SK-N-SH treated with all-trans-retinoic acid at 6 μM for 48 hours (cell line): ENCODE data around the gene CPA5.

Source experiments
- ATAC-seq: fragments of 200-7000 bp; cut with Tn5 transposase; 3 replicates; pipeline ENCODE4 v1.9.1; 2020; ENCODE audit warnings: mild to moderate bottlenecking, moderate library complexity
- ARNTL ChIP-seq: fragments of 450-650 bp; formaldehyde crosslinking; IDR thresholded peaks from 2 replicates; pipeline ENCODE4 v1.5.0; 2020; ENCODE audit warnings: low read depth, mild to moderate bottlenecking, moderate library complexity, borderline replicate concordance
- BACH2 ChIP-seq: fragments of 250-450 bp; sonication (Bioruptor Pico); IDR thresholded peaks from 2 replicates; pipeline ENCODE4 v1.9.0; 2021; ENCODE audit warnings: mild to moderate bottlenecking, borderline replicate concordance
- ESRRG ChIP-seq: fragments of 250-450 bp; sonication (Bioruptor Pico); IDR thresholded peaks from 2 replicates; pipeline ENCODE4 v1.6.1; 2021; ENCODE audit warnings: mild to moderate bottlenecking
- GLIS3 ChIP-seq: fragments of 250-450 bp; sonication (Bioruptor Pico); IDR thresholded peaks from 2 replicates; pipeline ENCODE4 v1.5.0; 2020; ENCODE audit warnings: mild to moderate bottlenecking, moderate library complexity
- PPARA ChIP-seq: fragments of 250-450 bp; sonication (Bioruptor Pico); IDR thresholded peaks from 2 replicates; pipeline ENCODE4 v1.5.0; 2020; ENCODE audit warnings: mild to moderate bottlenecking, borderline replicate concordance
- TCF4 ChIP-seq: fragments of 250-450 bp; sonication (Bioruptor Pico); IDR thresholded peaks from 2 replicates; pipeline ENCODE4 v1.8.0; 2021; ENCODE audit warnings: mild to moderate bottlenecking, moderate library complexity, borderline replicate concordance
- ZFP3 ChIP-seq: fragments of 250-450 bp; sonication (Bioruptor Pico); IDR thresholded peaks from 2 replicates; pipeline ENCODE4 v1.5.0; 2020; ENCODE audit warnings: mild to moderate bottlenecking, moderate library complexity
- ZFP30 ChIP-seq: fragments of 450-650 bp; formaldehyde crosslinking; IDR thresholded peaks from 2 replicates; pipeline ENCODE4 v1.5.0; 2022; ENCODE audit warnings: mild to moderate bottlenecking, moderate library complexity
- ZNF565 ChIP-seq: fragments of 450-650 bp; formaldehyde crosslinking; conservative IDR thresholded peaks from 2 replicates; pipeline ENCODE4 v1.5.0; 2020; ENCODE audit warnings: low read depth, mild to moderate bottlenecking, moderate library complexity
- ZNF8 ChIP-seq: fragments of 450-650 bp; formaldehyde crosslinking; IDR thresholded peaks from 2 replicates; pipeline ENCODE4 v1.5.0; 2020; ENCODE audit warnings: mild to moderate bottlenecking, moderate library complexity
- TF ChIP-seq, protein P1 (sequence below): fragments of 250-450 bp; sonication (Bioruptor Pico); IDR thresholded peaks from 2 replicates; pipeline ENCODE4 v1.8.0; 2020; ENCODE audit warnings: mild to moderate bottlenecking, moderate library complexity, borderline replicate concordance
- TF ChIP-seq, protein P2 (sequence below): fragments of 250-450 bp; sonication (Bioruptor Pico); IDR thresholded peaks from 2 replicates; pipeline ENCODE4 v1.5.0; 2020; ENCODE audit warnings: mild to moderate bottlenecking, moderate library complexity
- TF ChIP-seq, protein P3 (sequence below): fragments of 250-450 bp; sonication (Bioruptor Pico); IDR thresholded peaks from 2 replicates; pipeline ENCODE4 v1.5.1; 2021; ENCODE audit warnings: mild to moderate bottlenecking, moderate library complexity
- TF ChIP-seq, protein P4 (sequence below): fragments of 250-450 bp; sonication (Bioruptor Pico); IDR thresholded peaks from 2 replicates; pipeline ENCODE4 v1.8.0; 2021; ENCODE audit warnings: low read depth, mild to moderate bottlenecking, moderate library complexity, borderline replicate concordance

The CPA5 gene

DNA sequence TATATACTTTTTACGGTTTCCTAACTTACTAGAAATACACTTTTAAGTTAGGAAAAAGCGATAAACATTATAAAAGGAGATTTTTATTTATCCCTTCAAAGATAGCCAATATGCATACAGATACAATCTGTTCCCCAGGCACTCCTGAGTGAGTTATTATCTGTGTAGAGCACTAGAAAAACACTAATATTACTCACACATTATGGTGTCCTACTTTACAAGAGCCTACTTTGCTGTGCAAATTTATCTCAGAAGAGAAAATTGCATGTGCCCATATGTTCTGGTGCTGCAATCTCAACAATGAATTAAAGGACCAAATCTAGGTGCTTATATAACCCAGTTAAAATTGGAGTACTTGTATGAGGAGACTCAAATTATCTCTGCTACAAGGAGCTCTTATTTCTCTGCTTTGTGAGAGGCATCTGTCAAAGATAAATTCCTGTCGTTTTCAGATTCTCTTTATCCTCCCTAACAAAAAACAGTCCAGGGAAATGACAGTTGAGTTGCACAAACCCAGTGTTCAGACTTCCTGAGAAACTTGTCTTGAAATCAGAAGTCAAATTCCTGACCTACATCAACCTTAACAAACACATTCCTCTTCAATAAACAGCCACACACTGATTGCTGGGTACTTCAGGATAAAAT lies 64.6 kb downstream of the CPA5 start (continued):
- TF ChIP-seq, protein P1, sequence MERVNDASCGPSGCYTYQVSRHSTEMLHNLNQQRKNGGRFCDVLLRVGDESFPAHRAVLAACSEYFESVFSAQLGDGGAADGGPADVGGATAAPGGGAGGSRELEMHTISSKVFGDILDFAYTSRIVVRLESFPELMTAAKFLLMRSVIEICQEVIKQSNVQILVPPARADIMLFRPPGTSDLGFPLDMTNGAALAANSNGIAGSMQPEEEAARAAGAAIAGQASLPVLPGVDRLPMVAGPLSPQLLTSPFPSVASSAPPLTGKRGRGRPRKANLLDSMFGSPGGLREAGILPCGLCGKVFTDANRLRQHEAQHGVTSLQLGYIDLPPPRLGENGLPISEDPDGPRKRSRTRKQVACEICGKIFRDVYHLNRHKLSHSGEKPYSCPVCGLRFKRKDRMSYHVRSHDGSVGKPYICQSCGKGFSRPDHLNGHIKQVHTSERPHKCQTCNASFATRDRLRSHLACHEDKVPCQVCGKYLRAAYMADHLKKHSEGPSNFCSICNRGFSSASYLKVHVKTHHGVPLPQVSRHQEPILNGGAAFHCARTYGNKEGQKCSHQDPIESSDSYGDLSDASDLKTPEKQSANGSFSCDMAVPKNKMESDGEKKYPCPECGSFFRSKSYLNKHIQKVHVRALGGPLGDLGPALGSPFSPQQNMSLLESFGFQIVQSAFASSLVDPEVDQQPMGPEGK, result no peak
- TF ChIP-seq, protein P2, sequence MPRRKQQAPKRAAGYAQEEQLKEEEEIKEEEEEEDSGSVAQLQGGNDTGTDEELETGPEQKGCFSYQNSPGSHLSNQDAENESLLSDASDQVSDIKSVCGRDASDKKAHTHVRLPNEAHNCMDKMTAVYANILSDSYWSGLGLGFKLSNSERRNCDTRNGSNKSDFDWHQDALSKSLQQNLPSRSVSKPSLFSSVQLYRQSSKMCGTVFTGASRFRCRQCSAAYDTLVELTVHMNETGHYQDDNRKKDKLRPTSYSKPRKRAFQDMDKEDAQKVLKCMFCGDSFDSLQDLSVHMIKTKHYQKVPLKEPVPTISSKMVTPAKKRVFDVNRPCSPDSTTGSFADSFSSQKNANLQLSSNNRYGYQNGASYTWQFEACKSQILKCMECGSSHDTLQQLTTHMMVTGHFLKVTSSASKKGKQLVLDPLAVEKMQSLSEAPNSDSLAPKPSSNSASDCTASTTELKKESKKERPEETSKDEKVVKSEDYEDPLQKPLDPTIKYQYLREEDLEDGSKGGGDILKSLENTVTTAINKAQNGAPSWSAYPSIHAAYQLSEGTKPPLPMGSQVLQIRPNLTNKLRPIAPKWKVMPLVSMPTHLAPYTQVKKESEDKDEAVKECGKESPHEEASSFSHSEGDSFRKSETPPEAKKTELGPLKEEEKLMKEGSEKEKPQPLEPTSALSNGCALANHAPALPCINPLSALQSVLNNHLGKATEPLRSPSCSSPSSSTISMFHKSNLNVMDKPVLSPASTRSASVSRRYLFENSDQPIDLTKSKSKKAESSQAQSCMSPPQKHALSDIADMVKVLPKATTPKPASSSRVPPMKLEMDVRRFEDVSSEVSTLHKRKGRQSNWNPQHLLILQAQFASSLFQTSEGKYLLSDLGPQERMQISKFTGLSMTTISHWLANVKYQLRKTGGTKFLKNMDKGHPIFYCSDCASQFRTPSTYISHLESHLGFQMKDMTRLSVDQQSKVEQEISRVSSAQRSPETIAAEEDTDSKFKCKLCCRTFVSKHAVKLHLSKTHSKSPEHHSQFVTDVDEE (CRISPR knock-in tag), result peak; percentile 46; the same call in 1 of the 2 replicates

DNA sequence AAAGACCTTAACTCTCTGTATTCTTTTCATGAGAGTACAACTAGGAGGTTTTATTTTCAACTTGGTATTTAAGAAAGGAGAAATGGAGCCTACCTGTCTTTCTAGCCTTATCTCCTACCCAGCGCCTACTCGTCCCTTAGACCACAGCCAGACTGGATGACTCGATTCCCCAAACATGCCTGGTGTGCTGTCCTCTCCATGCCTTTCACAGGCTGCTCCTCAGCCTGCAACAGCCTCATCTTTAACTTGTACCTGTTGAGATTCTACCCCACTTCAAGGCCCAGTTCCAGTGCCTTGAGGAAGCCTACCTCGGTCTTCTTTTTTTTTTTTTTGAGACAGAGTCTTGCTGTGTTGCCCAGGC lies 65.1 kb downstream of the CPA5 start:
- ATAC-seq, result peak; percentile 81
- TF ChIP-seq BACH2 (CRISPR knock-in tag), result no peak
- TF ChIP-seq ZNF565 (CRISPR knock-in tag), result no peak
- 0 out of 2 replicates have a peak, but pooled peaks have one; percentile 8 for TF ChIP-seq ZFP3 (CRISPR knock-in tag)

DNA sequence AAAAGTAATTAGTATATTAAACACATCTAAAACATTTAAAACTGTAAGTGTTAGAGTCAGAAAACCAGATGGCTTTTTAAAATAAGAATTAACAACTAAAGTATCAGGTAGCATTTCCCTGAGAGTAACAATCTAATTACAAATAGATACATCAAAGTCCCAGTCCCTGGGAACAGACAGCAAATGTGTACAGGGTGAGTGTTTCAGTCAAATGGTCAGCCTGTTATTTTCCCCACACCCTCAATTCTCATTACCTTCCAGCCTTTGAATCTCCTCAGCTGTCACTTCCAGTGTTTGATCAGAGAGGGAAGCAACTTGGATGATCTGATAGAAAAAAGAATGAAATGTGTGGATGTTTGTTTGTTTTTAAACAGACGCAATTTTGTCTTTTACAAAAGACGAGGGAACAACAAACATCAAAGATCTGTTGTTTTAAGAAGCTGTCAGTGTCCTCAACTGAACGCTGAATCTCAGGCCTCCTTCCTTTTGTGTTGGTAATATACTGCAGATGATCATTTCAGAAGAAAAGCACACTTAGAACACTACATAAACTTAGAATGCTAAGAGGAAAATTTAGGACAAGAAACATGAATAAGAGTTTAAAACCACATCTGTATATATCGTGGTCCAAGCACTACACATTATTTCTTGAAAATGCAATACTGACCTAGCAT lies 66.4 kb downstream of the CPA5 start:
- TF ChIP-seq, protein P2 (CRISPR knock-in tag), result no peak
- TF ChIP-seq, protein P3, sequence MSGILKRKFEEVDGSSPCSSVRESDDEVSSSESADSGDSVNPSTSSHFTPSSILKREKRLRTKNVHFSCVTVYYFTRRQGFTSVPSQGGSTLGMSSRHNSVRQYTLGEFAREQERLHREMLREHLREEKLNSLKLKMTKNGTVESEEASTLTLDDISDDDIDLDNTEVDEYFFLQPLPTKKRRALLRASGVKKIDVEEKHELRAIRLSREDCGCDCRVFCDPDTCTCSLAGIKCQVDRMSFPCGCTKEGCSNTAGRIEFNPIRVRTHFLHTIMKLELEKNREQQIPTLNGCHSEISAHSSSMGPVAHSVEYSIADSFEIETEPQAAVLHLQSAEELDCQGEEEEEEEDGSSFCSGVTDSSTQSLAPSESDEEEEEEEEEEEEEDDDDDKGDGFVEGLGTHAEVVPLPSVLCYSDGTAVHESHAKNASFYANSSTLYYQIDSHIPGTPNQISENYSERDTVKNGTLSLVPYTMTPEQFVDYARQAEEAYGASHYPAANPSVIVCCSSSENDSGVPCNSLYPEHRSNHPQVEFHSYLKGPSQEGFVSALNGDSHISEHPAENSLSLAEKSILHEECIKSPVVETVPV (CRISPR knock-in tag), result no peak
- TF ChIP-seq TCF4 (CRISPR knock-in tag), result no peak
- no peak for TF ChIP-seq ZFP30 (CRISPR knock-in tag)
- no peak for TF ChIP-seq GLIS3 (CRISPR knock-in tag)
- TF ChIP-seq, protein P1, result no peak
- no peak for TF ChIP-seq ESRRG (CRISPR knock-in tag)
- TF ChIP-seq, protein P4, sequence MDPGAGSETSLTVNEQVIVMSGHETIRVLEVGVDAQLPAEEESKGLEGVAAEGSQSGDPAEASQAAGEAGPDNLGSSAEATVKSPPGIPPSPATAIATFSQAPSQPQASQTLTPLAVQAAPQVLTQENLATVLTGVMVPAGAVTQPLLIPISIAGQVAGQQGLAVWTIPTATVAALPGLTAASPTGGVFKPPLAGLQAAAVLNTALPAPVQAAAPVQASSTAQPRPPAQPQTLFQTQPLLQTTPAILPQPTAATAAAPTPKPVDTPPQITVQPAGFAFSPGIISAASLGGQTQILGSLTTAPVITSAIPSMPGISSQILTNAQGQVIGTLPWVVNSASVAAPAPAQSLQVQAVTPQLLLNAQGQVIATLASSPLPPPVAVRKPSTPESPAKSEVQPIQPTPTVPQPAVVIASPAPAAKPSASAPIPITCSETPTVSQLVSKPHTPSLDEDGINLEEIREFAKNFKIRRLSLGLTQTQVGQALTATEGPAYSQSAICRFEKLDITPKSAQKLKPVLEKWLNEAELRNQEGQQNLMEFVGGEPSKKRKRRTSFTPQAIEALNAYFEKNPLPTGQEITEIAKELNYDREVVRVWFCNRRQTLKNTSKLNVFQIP (CRISPR knock-in tag), result no peak
- TF ChIP-seq ZNF565 (CRISPR knock-in tag), result no peak
- no peak for TF ChIP-seq ARNTL (CRISPR knock-in tag)
- TF ChIP-seq ZNF8, result no peak
- TF ChIP-seq PPARA (CRISPR knock-in tag), result no peak
- ATAC-seq, result no peak
